H9 (cell line): ENCODE measurements around the gene L3MBTL4. TPM values are rescaled to one million over a fixed set of nuclear protein-coding genes. Genes with fewer than 3 reads are reported as not detected.

ENCODE experiments used
- DNase-seq: peaks from one replicate; pipeline ENCODE4 v3.0.0-alpha.2; 2017
- H2AFZ ChIP-seq: one replicate; pipeline ENCODE4 v1.6.1; 2013; ENCODE audit warnings: mild to moderate bottlenecking, low read length, control low read depth, moderate library complexity
- H2AK5ac ChIP-seq: 2 replicates; pipeline ENCODE4 v1.6.1; 2013; ENCODE audit warnings: low read length, control low read depth, mixed read lengths; ENCODE audit not compliant: insufficient read length
- H2BK120ac ChIP-seq: one replicate; pipeline ENCODE4 v1.6.1; 2013; ENCODE audit warnings: low read depth, mild to moderate bottlenecking, low read length, control low read depth, inconsistent platforms; ENCODE audit not compliant: poor library complexity, severe bottlenecking
- H2BK12ac ChIP-seq: 2 replicates; pipeline ENCODE4 v1.6.1; 2013; ENCODE audit warnings: low read length, control low read depth, mixed read lengths, low read depth; ENCODE audit not compliant: insufficient read length
- H2BK15ac ChIP-seq: 2 replicates; pipeline ENCODE4 v1.6.1; 2013; ENCODE audit warnings: low read depth, low read length, control low read depth
- H2BK20ac ChIP-seq: one replicate; pipeline ENCODE4 v1.6.1; 2013; ENCODE audit warnings: low read depth, mild to moderate bottlenecking, low read length, control low read depth, inconsistent platforms; ENCODE audit not compliant: poor library complexity, severe bottlenecking
- H2BK5ac ChIP-seq: 2 replicates; pipeline ENCODE4 v1.6.1; 2013; ENCODE audit warnings: low read length, control low read depth, mixed read lengths; ENCODE audit not compliant: insufficient read length
- H3K14ac ChIP-seq: 2 replicates; pipeline ENCODE4 v1.6.1; 2013; ENCODE audit warnings: low read length, control low read depth; ENCODE audit not compliant: insufficient read depth
- H3K18ac ChIP-seq: 2 replicates; pipeline ENCODE4 v1.6.1; 2013; ENCODE audit warnings: low read depth, mild to moderate bottlenecking, mixed read lengths, low read length, control low read depth; ENCODE audit not compliant: insufficient read length
- H3K23ac ChIP-seq: 2 replicates; pipeline ENCODE4 v1.6.1; 2013; ENCODE audit warnings: low read length, control low read depth, mixed read lengths, low read depth; ENCODE audit not compliant: insufficient read length
- H3K23me2 ChIP-seq: 2 replicates; pipeline ENCODE4 v1.6.1; 2013; ENCODE audit warnings: low read depth, mild to moderate bottlenecking, mixed read lengths, low read length, control low read depth; ENCODE audit not compliant: insufficient read length, poor library complexity, severe bottlenecking
- H3K27ac ChIP-seq: 2 replicates; pipeline ENCODE4 v1.5.1; 2013; ENCODE audit warnings: low read length, control low read depth, mixed read lengths, low read depth; ENCODE audit not compliant: insufficient read length
- H3K27me3 ChIP-seq: 2 replicates; pipeline ENCODE4 v1.6.1; 2013; ENCODE audit warnings: low read length, control low read depth, inconsistent platforms; ENCODE audit not compliant: insufficient read depth
- H3K4ac ChIP-seq: 2 replicates; pipeline ENCODE4 v1.6.1; 2013; ENCODE audit warnings: low read depth, mild to moderate bottlenecking, control low read depth, inconsistent platforms, low read length, moderate library complexity
- H3K4me1 ChIP-seq: 2 replicates; pipeline ENCODE4 v1.6.1; 2013; ENCODE audit warnings: low read length, control low read depth, inconsistent platforms; ENCODE audit not compliant: insufficient read depth
- H3K4me2 ChIP-seq: 2 replicates; pipeline ENCODE4 v1.6.1; 2013; ENCODE audit warnings: low read length, control low read depth, mixed read lengths; ENCODE audit not compliant: insufficient read length, insufficient read depth
- H3K56ac ChIP-seq: 2 replicates; pipeline ENCODE4 v1.6.1; 2013; ENCODE audit warnings: low read depth, mild to moderate bottlenecking, mixed read lengths, low read length, control low read depth; ENCODE audit not compliant: insufficient read length
- H3K79me1 ChIP-seq: 2 replicates; pipeline ENCODE4 v1.6.1; 2013; ENCODE audit warnings: low read depth, mild to moderate bottlenecking, moderate library complexity, low read length, control low read depth, inconsistent platforms; ENCODE audit not compliant: insufficient read depth, poor library complexity, severe bottlenecking
- H3K79me2 ChIP-seq: 2 replicates; pipeline ENCODE4 v1.6.1; 2013; ENCODE audit warnings: low read length, control low read depth, inconsistent platforms; ENCODE audit not compliant: insufficient read depth
- H3K9ac ChIP-seq: 2 replicates; pipeline ENCODE4 v1.6.1; 2013; ENCODE audit warnings: low read length, control low read depth, mixed read lengths; ENCODE audit not compliant: insufficient read length; ENCODE audit errors: extremely low read depth
- H3K9me3 ChIP-seq: one replicate; pipeline ENCODE4 v1.6.1; 2013; ENCODE audit warnings: low read depth, low read length, inconsistent platforms; ENCODE audit not compliant: control insufficient read depth
- H3T11ph ChIP-seq: one replicate; pipeline ENCODE4 v1.6.1; 2013; ENCODE audit warnings: mild to moderate bottlenecking, low read length, control low read depth, inconsistent platforms
- H4K20me1 ChIP-seq: one replicate; pipeline ENCODE4 v1.6.1; 2013; ENCODE audit not compliant: control insufficient read depth, insufficient read length, insufficient read depth
- H4K5ac ChIP-seq: 2 replicates; pipeline ENCODE4 v1.6.1; 2013; ENCODE audit warnings: low read depth, mild to moderate bottlenecking, mixed read lengths, low read length, control low read depth; ENCODE audit not compliant: insufficient read length
- H4K8ac ChIP-seq: replicated peaks from 2 replicates; pipeline ENCODE4 v1.6.1; 2013; ENCODE audit warnings: low read length, control low read depth, mixed read lengths, low read depth; ENCODE audit not compliant: insufficient read length
- H4K91ac ChIP-seq: 2 replicates; pipeline ENCODE4 v1.6.1; 2013; ENCODE audit warnings: low read depth, mild to moderate bottlenecking, moderate library complexity, mixed read lengths, low read length, control low read depth; ENCODE audit not compliant: insufficient read length
- H3K27ac Mint-ChIP-seq, 3 experiments: 2 replicates in 2 of 3; 3 replicates in 1 of 3; pipeline ENCODE4 v1.8.0; 2020 to 2021; ENCODE audit warnings: mixed read lengths in 3 of 3, mild to moderate bottlenecking in 1 of 3, moderate library complexity in 1 of 3
- H3K27me3 Mint-ChIP-seq: 2 replicates; pipeline ENCODE4 v1.8.0; 2021; ENCODE audit warnings: low read depth, mild to moderate bottlenecking, moderate library complexity, mixed read lengths
- H3K36me3 Mint-ChIP-seq, 3 experiments: 2 replicates in 2 of 3; 3 replicates in 1 of 3; pipeline ENCODE4 v1.8.0; 2020 to 2021; ENCODE audit warnings: low read depth in 3 of 3, mixed read lengths in 3 of 3; ENCODE audit not compliant: insufficient read depth in 1 of 3
- H3K4me1 Mint-ChIP-seq, 2 experiments: 2 replicates each; pipeline ENCODE4 v1.8.0; 2020; ENCODE audit warnings: mixed read lengths in 2 of 2
- H3K4me3 Mint-ChIP-seq, 2 experiments: 2 replicates in 1 of 2; 3 replicates in 1 of 2; pipeline ENCODE4 v1.8.0; 2020 to 2021; ENCODE audit warnings: mild to moderate bottlenecking in 2 of 2, mixed read lengths in 2 of 2, moderate library complexity in 1 of 2
- H3K9me3 Mint-ChIP-seq, 2 experiments: 2 replicates in 1 of 2; 3 replicates in 1 of 2; pipeline ENCODE4 v1.8.0; 2020; ENCODE audit warnings: mild to moderate bottlenecking in 2 of 2, mixed read lengths in 2 of 2, moderate library complexity in 1 of 2
- CTCF ChIP-seq: fragments of 200-600 bp; sonication (generic); conservative IDR thresholded peaks from 3 replicates; pipeline ENCODE4 v1.8.0; 2021; ENCODE audit warnings: antibody characterized with exemption, mild to moderate bottlenecking
- WGBS: extraction: QIAGEN DNeasy Blood & Tissue Kit; methylation state at CpG from one replicate; pipeline ENCODE4 v1.1.7; 2013; ENCODE audit warnings: missing lambda C conversion rate, low lambda C conversion rate, mixed read lengths; ENCODE audit not compliant: insufficient read length; ENCODE audit errors: extremely low coverage; 5-methylcytosine and 5-hydroxymethylcytosine counted together
- total RNA-seq: library from RNA; stranded (reverse); gene quantifications from 2 replicates; pipeline ENCODE4 v1.2.1, GENCODE V29; 2021

L3MBTL4 gene
- total RNA-seq, 1 experiment from 2014 or later: 1.9 TPM

GRCh38 chr18:6444466-6445228, 29.9 kb upstream of the L3MBTL4 start:
- Histone ChIP-seq H3K56ac (no peak overlapping the region), H3K14ac (no peak overlapping the region), H3K79me2 (no peaks in the 10 kb centered on the region), H3K79me1 (no peaks in the 10 kb centered on the region), H2BK15ac (no peak overlapping the region), H3K18ac (no peak overlapping the region), H3K9ac (no peak overlapping the region), H3K23ac (no peak overlapping the region), H3K4me1 (0 out of 2 replicates have a peak, but pooled peaks cover 3% of the 10 kb centered on the region), H2BK5ac (no peak overlapping the region), H4K91ac (no peak overlapping the region), H3K4me2 (no peak overlapping the region), H2AK5ac (no peak overlapping the region), H3K4ac (no peak overlapping the region), H3K27me3 (no peaks in the 10 kb centered on the region), H2BK120ac (no peak overlapping the region), H4K20me1 (no peaks in the 10 kb centered on the region), H2BK20ac (no peak overlapping the region), H2AFZ (no peak overlapping the region), H4K5ac (no peak overlapping the region), H3T11ph (no peak overlapping the region), H3K23me2 (no peaks in the 10 kb centered on the region), H3K9me3 (no peaks in the 10 kb centered on the region), H2BK12ac (no peak overlapping the region), H3K27ac (no peak overlapping the region), H4K8ac (no peak overlapping the region)
- H3K4me3 Mint-ChIP-seq: no peak overlapping the region
- H3K4me1 Mint-ChIP-seq: peaks cover 16 to 24% of the 10 kb centered on the region in 2 experiments
- no CpG with 5 or more reads among the region's 2 CpGs for WGBS
- no peak overlapping the region for H3K27ac Mint-ChIP-seq
- peaks cover 1% of the 10 kb centered on the region for H3K27me3 Mint-ChIP-seq
- no peaks in the 10 kb centered on the region for H3K9me3 Mint-ChIP-seq
- TF ChIP-seq CTCF: no peak
- no peak for DNase-seq
- no peaks in the 10 kb centered on the region for H3K36me3 Mint-ChIP-seq
